H1 (cell line): ENCODE measurements around the gene PEX14.

Experiments used
- USF2 ChIP-seq: IDR thresholded peaks from 2 replicates; pipeline ENCODE4 v1.6.1; 2011; ENCODE audit warnings: low read length, improper control_type of control experiment
- ZNF274 ChIP-seq: IDR thresholded peaks from 2 replicates; pipeline ENCODE4 v1.7.0; 2012; ENCODE audit warnings: low read length, borderline replicate concordance; ENCODE audit errors: extremely low read depth

GRCh38 chr1:10617318-10617717 is 142.6 kb downstream of the PEX14 start:
- TF ChIP-seq ZNF274 (no peak), USF2 (no peak)
